ENCODE results near the gene NCAM1.
A peak's percentile ranks its signal among the peaks of the same experiment; 100 is the strongest.
"Not testable (repeated sequence)": the region's sequence is repeated elsewhere in the genome, so short reads cannot be mapped to it uniquely, and the experiment has no call there.

The NCAM1 gene

DNA sequence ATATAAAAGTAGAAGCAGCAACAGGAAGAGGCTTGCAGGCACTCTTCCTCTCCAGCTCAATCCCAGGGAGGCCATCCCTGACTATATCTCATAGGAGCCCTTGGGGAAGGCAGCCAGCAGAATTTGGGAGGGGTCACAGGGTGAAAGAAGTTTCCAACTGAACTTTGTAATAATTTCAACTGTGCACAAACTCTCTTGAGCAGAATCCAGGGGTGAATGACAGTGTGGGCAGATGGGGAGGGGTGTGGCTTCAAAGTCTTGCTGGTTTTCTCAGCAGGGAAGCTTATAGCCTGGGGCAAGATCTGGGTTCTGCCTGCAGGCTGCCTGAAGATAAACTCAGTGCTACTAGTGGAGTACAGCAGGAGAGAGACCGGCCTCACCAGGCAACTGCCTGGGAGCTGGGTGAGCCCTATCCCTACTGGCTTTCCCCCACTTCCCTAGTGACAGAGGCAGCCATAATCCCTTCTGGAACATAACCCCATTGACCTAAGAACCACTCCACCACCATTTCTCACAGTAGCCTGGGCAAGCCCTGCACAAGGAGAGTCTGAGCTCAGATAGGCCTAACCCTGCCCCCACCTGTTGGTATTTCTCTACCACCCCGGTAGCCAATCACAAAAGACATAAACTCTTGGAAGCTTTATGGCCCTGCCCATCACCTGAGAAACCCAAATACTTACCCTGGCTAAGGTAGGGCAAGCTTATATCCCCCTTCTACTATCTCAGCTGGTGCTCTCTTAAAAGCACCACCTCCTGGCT is 335.4 kb downstream of the NCAM1 start:
- no peak for DNase-seq (ENCODE audit: low read depth in 1 of 2, low spot score in 1 of 2)

DNA sequence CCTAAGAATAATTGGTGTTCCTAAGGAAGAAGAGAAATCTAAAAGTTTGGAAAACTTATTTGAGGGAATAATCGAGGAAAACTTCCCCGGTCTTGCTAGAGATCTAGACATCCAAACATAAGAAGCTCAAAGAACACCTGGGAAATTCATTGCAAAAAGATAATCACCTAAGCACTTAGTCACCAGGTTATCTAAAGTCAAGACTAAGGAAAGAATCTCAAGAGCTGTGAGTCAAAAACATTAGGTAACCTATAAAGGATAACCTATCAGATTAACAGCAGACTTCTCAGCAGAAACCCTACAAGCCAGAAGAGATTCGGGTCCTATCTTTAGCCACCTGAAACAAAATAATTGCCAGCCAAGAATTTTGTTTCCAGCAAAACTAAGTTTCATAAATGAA is 337.3 kb downstream of the NCAM1 start:
- not testable (repeated sequence) for DNase-seq (ENCODE audit: low read depth in 1 of 2, low spot score in 1 of 2)

DNA sequence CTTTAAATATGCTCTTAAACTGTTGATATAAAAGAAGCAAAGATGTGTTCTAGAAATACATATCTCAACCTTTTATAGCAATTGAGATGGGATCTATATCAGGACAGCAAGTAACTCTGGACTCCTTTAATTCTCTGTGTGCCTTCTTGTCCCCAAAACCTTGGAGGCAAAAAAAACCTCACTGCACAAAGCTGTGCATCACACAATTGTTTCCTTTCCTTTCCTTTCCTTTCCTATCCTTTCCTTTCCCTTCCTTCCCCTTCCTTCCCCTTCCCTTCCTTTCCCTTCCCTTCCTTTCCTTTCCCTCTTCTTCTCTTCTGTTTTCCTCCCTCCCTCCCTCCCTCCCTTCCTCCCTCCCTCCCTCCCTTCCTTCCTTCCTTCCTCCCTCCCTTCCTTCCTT is 343.7 kb downstream of the NCAM1 start:
- no peak for DNase-seq (ENCODE audit: low read depth in 1 of 2, low spot score in 1 of 2)

DNA sequence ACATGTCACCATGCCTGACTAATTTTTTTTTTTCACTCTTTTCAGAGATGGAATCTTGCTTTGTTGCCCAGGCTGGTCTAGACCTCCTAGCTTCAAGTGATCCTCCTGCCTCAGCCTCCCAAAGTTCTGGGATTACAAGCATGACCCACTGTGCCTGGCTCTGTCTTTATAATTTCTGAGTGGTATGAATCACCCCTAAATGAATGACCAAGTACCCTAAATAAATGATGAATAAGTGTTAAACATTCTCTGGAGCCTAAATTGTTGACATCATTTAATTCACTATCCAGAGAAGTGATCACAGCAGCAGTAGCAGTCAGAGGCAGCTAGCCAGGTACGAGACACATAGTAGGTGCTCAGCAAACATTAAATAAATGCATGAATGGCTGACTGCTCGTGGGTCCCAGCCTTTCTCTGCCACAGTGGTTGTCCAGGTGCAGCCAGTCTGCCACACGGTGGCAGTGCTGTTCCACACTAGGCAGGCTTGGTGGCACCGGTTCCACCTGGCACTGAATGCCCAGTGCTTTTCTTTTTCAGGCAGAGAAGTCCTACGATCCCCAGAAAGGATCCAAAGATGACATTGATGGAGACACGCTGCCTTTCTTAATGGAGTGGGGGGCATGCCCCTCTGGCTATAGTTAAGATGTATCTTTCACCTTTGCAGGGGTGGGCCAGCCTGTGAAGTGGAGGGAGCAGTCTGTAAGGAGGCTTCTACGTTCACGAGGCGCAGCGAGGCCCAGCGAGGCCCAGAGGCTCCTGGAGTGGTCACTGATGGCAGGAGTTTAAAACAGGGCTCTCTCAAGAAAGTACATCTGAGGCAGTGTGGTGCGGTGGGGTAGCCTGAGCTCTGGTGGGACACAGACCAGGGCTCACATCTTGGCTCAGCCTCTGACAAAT is 344.5 kb downstream of the NCAM1 start:
- DNase-seq (ENCODE audit: low read depth in 1 of 2, low spot score in 1 of 2): peak; percentile 52 to 53

DNA sequence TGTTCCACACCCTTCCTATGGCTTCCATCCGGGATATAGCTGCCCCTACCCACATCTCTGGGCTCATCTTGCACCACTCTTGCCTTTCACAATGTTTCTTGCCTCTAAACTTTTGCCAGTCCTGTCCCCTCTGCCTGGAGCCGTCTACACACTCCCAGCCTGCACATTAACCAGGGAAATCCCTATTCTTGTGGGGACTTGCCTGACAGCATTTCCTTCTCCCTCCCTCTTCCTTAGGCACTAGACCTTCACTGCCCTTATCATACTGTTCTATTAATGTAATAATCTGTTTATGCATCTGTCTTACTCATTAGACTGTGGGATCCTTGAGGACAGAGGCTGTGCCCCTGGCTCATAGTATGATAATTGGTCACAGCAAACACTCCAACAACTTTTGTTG is 347.4 kb downstream of the NCAM1 start:
- DNase-seq (ENCODE audit: low read depth in 1 of 2, low spot score in 1 of 2): no peak

DNA sequence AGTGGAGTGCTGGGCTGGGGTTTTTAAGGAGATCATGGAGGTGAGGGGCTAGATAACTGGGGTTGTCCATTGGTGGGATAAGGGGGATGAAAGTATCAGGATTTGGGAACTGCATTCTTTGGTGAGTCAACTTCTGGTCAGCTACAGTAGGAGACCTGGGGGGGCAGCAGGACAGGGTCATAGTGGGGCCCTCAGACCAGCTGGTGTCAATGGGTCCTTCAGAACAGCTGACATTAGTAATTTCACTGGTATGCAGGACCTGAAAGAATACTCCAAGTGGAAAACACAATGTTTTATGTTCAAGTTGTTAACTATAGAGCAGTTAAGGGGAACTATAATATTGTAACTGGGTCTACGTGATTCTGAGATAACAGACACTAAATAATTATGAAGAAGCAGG is 350.3 kb downstream of the NCAM1 start:
- DNase-seq (ENCODE audit: low read depth in 1 of 2, low spot score in 1 of 2): no peak

DNA sequence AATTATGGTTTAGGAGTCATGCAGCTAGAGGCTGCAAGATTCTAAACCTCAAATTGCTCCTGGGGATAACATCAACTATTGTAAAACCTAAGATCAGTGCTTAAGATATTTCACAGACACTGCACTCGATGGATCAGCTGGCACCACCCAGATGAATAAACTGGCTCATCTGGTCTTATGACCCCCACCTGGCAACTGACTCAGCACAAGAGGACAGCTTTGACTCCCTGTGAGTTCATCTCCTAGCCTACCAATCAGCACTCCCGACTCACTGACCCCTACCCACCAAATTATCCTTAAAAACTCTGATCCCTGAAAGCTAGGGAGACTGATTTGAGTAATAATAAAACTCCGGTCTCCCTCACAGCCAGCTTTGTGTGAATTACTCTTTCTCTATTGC is 352.4 kb downstream of the NCAM1 start:
- no peak for DNase-seq (ENCODE audit: low read depth in 1 of 2, low spot score in 1 of 2)

DNA sequence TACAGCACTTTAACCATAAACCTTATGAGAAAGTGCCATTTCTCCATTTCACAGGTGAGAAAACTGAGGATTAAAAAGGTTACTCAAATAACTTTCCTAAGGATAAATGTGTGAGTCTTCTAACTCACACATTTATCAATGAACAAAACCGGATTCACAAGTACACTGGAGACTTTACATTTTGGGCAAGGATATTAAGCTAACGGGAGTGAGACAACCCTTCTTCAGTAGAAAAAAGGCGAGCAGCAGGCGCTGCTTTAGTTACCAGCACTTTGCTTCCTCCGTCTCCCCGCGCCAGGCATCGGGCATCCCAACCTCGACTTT is 352.8 kb downstream of the NCAM1 start:
- no peak for DNase-seq (ENCODE audit: low read depth in 1 of 2, low spot score in 1 of 2)

DNA sequence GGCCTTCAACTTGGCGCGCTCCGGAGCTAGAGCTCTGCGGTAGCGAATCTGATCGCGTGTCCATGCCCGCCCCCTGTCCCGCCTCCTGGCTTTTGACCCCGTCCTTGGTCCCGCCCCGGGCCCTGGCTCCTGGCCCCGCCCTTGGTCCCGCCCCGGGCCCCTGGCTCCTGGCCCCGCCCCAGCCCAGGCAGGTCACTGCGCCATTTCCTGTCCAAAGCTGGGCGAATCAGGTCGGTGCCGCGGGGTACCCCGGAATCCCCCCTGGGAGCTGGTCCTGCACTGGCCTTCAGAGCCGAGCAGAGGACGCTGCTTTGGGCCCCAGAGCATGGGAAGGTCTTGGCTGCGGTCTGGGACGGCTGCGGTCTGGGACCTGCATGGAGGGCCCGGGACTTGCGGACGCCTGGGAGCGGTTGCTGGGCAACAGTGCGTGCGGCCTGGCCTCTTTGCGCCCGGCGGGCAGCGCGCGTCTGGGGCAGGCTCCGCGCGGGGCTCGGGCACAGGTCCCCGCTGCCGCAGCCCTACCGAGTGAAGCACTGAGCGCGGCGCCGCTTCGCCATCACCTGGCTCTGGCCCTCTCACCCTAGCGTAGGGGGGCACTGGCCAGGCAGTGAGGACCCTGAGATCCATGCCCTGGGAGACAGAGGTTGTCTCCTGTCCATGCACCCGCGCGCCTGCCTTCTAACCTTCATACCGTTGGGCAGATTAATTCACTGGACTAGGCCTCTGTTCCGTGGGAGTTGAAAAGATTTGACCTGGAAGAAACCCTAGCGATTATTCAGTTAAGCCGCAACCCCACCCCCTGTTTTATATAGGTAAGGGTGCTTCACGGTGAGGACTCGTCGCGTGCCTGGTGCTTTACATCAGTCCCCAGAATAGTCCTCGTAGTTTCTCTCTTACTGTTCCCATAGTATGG is 353.4 kb downstream of the NCAM1 start, which contains the start of gene TTC12:
Gene TTC12 (plus strand): TSS at position 195 of the 913 bp plus-strand sequence. CDS start 1,675 bp downstream, outside the sequence.
- DNase-seq (ENCODE audit: low read depth in 1 of 2, low spot score in 1 of 2): peak; percentile 87 to 91

DNA sequence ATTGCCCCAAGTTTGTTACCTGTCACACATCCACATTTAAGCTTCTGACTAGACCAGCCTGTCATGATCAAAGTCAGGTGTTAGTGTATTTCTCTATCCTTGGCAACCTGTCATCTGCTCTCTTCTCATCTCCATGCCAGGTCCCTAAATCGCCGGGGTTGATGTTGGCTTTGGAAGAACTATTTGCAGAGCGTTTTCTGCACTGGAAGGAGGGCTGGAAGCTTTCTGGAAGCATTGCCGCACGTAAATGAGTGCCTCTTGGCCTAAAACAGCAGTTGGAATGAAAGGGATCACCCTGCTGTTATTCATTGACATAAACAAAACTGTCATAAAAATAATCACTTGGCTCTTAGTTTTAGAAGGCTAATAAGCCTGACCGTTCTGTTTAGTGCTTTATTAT is 354.6 kb downstream of the NCAM1 start:
- no peak for DNase-seq (ENCODE audit: low read depth in 1 of 2, low spot score in 1 of 2)

DNA sequence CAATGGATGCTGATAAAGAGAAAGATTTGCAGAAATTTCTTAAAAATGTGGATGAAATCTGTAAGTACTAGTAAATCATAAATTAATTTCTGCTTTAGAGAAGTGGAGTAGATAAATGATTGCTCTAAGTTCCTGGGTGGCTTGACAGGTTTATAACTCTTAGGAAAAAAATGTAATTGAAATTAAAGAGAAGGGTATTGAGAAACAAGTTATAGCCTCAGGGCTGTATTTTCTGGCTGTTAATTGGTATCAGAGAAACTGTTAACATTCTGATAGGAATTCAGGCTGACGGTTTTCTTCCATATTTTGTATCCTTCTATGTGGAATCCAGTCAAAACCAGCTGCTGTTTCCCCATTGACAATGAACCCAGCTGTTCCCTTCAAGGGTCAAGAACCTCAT is 355.0 kb downstream of the NCAM1 start:
- no peak for DNase-seq (ENCODE audit: low read depth in 1 of 2, low spot score in 1 of 2)

DNA sequence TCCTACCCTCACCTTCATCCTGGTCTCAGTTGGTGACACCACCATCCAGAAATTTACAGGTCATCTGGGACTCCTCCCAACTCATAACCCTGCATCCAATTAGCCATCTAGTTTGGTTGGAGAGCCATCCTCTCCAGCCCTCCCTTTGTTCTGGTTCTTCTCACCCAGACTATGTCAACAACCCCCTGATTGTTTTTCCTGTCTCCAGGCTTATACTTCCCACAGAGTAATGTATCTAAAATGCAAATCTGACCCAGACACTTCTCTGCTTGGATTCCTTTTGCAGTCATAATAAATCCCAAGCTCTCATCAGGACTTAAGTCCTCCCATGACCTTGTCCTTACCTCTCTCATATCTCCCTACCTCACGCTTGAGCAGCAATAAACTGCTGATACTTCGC is 356.1 kb downstream of the NCAM1 start:
- no peak for DNase-seq (ENCODE audit: low read depth in 1 of 2, low spot score in 1 of 2)

DNA sequence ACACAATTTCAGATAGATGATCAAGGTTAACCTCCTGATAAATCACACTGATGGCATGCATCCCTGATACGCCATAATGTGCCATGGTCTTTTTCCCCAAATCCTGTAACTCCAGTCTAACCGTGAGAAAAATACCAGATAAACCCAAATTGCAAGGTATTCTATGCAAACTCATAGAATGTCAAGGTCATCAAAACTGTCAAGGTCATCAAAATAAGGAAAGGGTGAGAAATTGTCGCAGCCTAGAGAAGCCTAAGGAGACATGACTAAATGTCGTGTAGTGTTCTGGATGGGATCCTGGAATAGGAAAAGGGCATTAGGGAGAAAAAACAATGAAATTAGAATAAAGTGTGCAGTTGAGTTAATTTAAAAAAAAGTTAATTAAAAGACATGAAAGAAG is 357.9 kb downstream of the NCAM1 start:
- DNase-seq (ENCODE audit: low read depth in 1 of 2, low spot score in 1 of 2): no peak

DNA sequence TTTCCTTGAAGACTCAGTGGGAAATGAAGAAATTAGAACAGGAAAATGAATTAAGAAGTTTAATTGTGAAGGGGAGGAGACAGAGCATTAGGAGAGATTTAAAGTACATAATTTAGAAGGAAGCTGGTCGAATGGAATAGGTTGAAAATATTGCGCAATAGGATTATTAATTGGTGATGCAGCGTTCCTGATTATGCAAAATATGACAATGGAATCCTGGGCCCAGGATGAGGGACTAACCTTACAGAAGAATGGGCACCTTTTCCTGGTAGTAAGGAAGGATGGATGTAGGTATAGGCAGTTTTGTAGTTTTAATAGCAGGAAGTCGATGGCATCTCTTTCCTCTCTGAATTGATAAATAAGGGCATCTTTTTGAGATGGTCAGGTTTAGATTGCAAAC is 360.9 kb downstream of the NCAM1 start:
- no peak for DNase-seq (ENCODE audit: low read depth in 1 of 2, low spot score in 1 of 2)

DNA sequence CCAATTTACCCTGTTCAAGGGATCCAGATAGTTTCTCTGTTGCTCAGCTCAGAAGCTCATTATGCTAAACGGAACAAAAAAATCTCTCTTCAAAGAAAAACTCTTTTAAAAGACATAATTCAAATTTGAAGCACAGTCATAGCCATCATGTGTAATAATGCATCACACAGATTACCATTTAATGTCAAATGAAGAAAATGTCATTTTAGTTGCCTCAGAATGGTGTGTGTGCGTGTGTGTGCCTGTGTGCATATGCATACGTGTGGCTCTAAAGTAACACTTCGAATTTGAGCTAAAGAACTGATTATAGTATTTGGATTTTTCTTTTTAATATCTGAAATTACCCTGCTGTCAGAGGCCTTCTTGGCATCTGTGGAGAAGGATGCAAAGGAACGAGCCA is 363.0 kb downstream of the NCAM1 start:
- no peak for DNase-seq (ENCODE audit: low read depth in 1 of 2, low spot score in 1 of 2)
